ENCODE measurements around the gene RNF144A.

DNA sequence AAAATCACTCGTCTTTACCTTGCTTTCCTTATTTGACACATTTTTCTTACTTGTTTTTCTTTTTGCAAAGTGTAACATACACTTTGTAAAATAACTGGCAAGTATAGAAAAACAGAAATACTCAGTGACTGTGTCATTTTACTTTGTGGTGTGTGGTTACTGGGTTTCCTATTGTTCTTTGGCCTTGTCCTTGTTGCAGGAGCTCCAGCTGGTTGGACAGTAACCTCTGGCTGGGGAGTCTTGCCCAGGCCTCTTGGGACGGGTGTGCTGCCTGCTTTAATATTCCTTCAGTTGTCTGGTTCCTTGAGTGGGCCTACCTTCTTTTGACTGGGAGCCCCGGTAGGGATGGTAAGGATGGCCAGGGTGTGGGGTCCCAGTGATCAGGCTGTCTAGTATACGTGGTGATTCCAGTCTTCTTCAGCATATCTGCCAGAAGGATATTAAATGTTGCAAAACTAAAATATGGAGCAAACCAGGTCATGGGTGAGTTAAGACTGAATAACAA is 53.8 kb downstream of the RNF144A start:
- TF ChIP-seq, protein P1, sequence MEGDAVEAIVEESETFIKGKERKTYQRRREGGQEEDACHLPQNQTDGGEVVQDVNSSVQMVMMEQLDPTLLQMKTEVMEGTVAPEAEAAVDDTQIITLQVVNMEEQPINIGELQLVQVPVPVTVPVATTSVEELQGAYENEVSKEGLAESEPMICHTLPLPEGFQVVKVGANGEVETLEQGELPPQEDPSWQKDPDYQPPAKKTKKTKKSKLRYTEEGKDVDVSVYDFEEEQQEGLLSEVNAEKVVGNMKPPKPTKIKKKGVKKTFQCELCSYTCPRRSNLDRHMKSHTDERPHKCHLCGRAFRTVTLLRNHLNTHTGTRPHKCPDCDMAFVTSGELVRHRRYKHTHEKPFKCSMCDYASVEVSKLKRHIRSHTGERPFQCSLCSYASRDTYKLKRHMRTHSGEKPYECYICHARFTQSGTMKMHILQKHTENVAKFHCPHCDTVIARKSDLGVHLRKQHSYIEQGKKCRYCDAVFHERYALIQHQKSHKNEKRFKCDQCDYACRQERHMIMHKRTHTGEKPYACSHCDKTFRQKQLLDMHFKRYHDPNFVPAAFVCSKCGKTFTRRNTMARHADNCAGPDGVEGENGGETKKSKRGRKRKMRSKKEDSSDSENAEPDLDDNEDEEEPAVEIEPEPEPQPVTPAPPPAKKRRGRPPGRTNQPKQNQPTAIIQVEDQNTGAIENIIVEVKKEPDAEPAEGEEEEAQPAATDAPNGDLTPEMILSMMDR (IDR thresholded peaks at IDR 0.05): no peak
- no peak for TF ChIP-seq ZFX (IDR thresholded peaks at IDR 0.05; ENCODE audit: borderline replicate concordance)
